Memory B cell (primary cell): ENCODE data around the gene EIF3L.

ENCODE experiments used
- ATAC-seq: fragments of 150-1000 bp; cut with Tn5 transposase; 2 replicates; pipeline ENCODE4 v1.10.0; 2021; ENCODE audit warnings: low read depth, mild to moderate bottlenecking, moderate library complexity
- DNase-seq, 2 donors: peaks; one replicate each; pipeline ENCODE4 v3.0.0; 2022; ENCODE audit warnings: low spot score in 2 of 2
- H3K27ac Mint-ChIP-seq: one replicate; pipeline ENCODE4 v1.8.0; 2022; ENCODE audit warnings: mild to moderate bottlenecking, moderate library complexity, mixed read lengths
- H3K27me3 Mint-ChIP-seq: one replicate; pipeline ENCODE4 v1.8.0; 2022; ENCODE audit warnings: mixed read lengths
- H3K36me3 Mint-ChIP-seq: one replicate; pipeline ENCODE4 v1.8.0; 2022; ENCODE audit warnings: mild to moderate bottlenecking, mixed read lengths
- H3K4me1 Mint-ChIP-seq: one replicate; pipeline ENCODE4 v1.8.0; 2022; ENCODE audit warnings: mixed read lengths
- H3K4me3 Mint-ChIP-seq: one replicate; pipeline ENCODE4 v1.8.0; 2022; ENCODE audit warnings: mild to moderate bottlenecking, moderate library complexity, mixed read lengths
- H3K9me3 Mint-ChIP-seq: one replicate; pipeline ENCODE4 v1.8.0; 2022; ENCODE audit warnings: mixed read lengths

EIF3L gene

GRCh38 chr22:37930270-37930951 lies 81.2 kb downstream of the EIF3L start:
- H3K9me3 Mint-ChIP-seq = no peaks in the 10 kb centered on the region
- peaks cover 15% of the 10 kb centered on the region for H3K4me1 Mint-ChIP-seq
- ATAC-seq (no peak), DNase-seq (no peak)
- H3K27me3 Mint-ChIP-seq = no peaks in the 10 kb centered on the region
- H3K4me3 Mint-ChIP-seq = no peak overlapping the region
- H3K36me3 Mint-ChIP-seq = peaks cover 9% of the 10 kb centered on the region
- H3K27ac Mint-ChIP-seq = no peak overlapping the region

- Mint-ChIP-seq H3K36me3 (peaks cover 9% of the 10 kb centered on the region), H3K27me3 (no peaks in the 10 kb centered on the region), H3K9me3 (no peaks in the 10 kb centered on the region), H3K27ac (no peak overlapping the region), H3K4me3 (no peak overlapping the region), H3K4me1 (peaks cover 15% of the 10 kb centered on the region)
- DNase-seq (no peak), ATAC-seq (no peak)
Measured at GRCh38 chr22:37930952-37931440, 81.8 kb downstream of the EIF3L start.

GRCh38 chr22:37931893-37932389 lies 82.7 kb downstream of the EIF3L start:
- no peaks in the 10 kb centered on the region for H3K27me3 Mint-ChIP-seq
- H3K27ac Mint-ChIP-seq = peak overlapping the region; percentile 17
- no peak for ATAC-seq
- no peak overlapping the region for H3K4me3 Mint-ChIP-seq
- peaks cover 13% of the 10 kb centered on the region for H3K36me3 Mint-ChIP-seq
- DNase-seq = no peak
- no peaks in the 10 kb centered on the region for H3K9me3 Mint-ChIP-seq
- H3K4me1 Mint-ChIP-seq = peaks cover 15% of the 10 kb centered on the region

GRCh38 chr22:37932401-37932800 lies 83.2 kb downstream of the EIF3L start:
- DNase-seq (no peak), ATAC-seq (no peak)
- Mint-ChIP-seq H3K4me3 (no peak overlapping the region), H3K27me3 (no peaks in the 10 kb centered on the region), H3K36me3 (peaks cover 13% of the 10 kb centered on the region), H3K27ac (no peak overlapping the region), H3K9me3 (no peaks in the 10 kb centered on the region), H3K4me1 (peaks cover 15% of the 10 kb centered on the region)

- Mint-ChIP-seq H3K4me1 (peaks cover 15% of the 10 kb centered on the region), H3K9me3 (no peaks in the 10 kb centered on the region), H3K27ac (no peak overlapping the region), H3K36me3 (peaks cover 18% of the 10 kb centered on the region), H3K27me3 (no peaks in the 10 kb centered on the region), H3K4me3 (no peak overlapping the region)
- DNase-seq = no peak
- ATAC-seq = no peak
Measured at GRCh38 chr22:37932821-37933578, 83.8 kb downstream of the EIF3L start.

- H3K27ac Mint-ChIP-seq = no peak overlapping the region
- H3K4me3 Mint-ChIP-seq = no peak overlapping the region
- ATAC-seq = peak; percentile 99
Measured at GRCh38 chr22:37933711-37934376, 84.6 kb downstream of the EIF3L start.

More at GRCh38 chr22:37933711-37934376, 84.6 kb downstream of the EIF3L start:
- no peaks in the 10 kb centered on the region for H3K27me3 Mint-ChIP-seq
- no peaks in the 10 kb centered on the region for H3K9me3 Mint-ChIP-seq
- peak; percentile 69 to 83 for DNase-seq
- peaks cover 14% of the 10 kb centered on the region for H3K36me3 Mint-ChIP-seq
- H3K4me1 Mint-ChIP-seq = peaks cover 12% of the 10 kb centered on the region
